Muscle of arm (tissue), 12 donors: ENCODE data around the gene CDH23. TPM values are rescaled to one million over a fixed set of nuclear protein-coding genes. Genes with fewer than 3 reads are reported as not detected.
A peak's percentile ranks its signal among the peaks of the same experiment; 100 is the strongest.

Experiments
- DNase-seq: peaks from one replicate; pipeline ENCODE4 v3.0.0-alpha.2; 2013
- polyA plus RNA-seq, 12 donors: library from polyadenylated mRNA; unstranded; fragments of 120-200 nt; gene quantifications; one replicate each; pipeline ENCODE4 v1.2.1, GENCODE V29; 2013; ENCODE audit not compliant: insufficient read length in 12 of 12

CDH23 gene
- polyA plus RNA-seq, 12 donors: 2.9 to 7.4 (median 4.3) TPM; not detected in 1

DNA sequence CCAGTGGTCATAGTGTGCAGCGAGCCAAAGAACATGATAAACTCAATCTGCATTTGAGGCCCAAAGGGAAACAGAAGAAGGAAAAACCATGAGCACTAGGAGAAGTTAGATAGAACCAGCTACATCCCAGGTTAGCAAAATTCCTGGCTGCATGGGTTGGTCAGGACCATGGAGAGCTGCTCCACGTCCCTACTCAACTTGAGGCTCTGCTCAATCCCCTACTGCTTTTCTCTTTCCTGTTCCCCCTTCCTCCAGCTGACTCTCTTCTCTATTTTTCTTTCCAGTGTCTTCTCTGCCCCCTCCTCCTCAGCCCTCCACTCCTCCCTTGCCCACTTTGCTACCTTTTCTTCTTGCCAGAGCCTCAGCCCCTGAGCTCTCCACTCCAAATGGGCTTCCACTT lies 398.5 kb downstream of the CDH23 start:
- peak; percentile 57 for DNase-seq

DNA sequence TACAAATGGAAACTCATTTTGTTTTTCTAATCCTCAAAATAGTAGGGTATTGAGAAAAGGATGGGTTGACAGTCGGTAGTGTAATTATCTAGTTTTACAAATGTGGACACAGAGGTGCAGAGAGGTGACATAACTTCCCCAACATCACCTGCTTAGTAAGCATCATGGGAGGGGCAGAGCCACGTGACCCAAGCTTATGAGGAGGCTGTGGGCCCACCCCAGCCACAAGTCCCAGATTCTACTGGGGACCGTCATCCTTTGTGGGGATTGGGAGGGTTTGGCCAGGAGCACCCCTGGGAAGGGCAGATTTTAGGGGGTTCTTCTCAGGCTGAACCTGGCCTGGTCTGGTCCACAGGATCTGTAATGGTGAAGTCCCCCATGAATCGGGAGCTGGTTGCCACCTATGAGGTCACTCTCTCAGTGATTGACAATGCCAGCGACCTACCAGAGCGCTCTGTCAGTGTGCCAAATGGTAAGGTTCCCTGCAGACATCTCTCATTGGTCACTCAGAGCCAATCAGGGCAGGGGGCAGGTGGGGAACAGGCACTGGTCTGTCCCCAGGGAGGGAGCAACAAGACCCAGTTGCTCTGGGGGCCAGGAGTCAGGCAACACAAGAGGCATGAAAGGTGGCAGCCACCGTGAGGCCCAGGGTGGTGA lies 400.2 kb downstream of the CDH23 start:
- DNase-seq: no peak

DNA sequence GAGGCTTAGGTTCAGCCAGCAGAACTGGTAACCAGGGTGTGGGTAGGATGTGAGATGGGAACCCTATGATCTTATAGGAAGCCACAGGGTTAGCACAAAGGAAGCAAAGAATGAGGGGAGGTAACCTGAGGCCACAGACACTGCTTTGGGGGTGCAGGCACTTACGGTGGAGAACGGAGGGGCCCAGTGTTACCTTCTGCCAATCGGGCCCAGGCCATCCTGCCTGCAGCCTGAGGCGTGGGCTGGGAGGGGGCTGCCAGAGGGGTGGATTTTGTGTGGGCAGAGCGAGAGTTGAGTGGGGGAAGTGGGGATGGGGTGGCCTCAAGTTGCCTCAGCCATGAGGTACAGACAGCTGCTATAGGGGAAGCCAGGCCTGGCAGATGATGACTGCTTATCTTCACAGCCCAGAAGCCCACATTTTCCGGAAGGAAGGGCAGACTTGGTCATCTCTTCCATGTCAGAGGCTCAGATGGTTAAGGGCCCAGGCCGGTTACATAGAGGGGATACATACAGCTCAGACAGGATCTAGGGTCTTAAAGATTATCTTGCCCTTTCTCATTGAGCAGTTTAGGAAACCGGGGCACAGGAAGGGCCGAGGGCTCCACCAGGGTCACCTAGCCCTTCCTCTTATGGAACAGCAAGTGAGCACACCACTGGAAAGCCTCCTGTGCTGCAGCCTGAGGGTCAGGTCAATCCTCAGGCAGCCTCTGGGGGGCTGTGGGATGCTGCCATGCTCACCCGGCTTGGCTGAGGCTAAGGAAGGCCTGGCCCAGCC lies 401.0 kb downstream of the CDH23 start:
- no peak for DNase-seq

DNA sequence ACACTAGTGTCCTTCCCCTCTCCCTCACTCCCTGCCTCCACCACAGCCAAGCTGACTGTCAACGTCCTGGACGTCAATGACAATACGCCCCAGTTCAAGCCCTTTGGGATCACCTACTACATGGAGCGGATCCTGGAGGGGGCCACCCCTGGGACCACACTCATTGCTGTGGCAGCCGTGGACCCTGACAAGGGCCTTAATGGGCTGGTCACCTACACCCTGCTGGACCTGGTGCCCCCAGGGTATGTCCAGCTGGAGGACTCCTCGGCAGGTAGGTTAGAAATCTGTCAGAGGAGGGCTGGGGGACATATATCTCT lies 401.5 kb downstream of the CDH23 start:
- DNase-seq: no peak

DNA sequence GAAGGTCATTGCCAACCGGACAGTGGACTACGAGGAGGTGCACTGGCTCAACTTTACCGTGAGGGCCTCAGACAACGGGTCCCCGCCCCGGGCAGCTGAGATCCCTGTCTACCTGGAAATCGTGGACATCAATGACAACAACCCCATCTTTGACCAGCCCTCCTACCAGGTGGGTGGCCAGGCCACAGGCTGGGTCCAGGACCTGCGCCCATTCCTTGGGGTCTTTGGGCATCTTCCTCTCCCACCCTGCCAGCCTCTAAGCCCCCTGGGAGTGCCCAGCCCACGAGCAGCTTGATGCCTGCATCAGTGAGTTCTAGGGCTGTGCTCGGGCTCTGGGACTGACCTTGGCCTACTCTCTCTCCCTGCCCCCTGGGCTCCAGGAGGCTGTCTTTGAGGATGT lies 402.4 kb downstream of the CDH23 start:
- DNase-seq: no peak

DNA sequence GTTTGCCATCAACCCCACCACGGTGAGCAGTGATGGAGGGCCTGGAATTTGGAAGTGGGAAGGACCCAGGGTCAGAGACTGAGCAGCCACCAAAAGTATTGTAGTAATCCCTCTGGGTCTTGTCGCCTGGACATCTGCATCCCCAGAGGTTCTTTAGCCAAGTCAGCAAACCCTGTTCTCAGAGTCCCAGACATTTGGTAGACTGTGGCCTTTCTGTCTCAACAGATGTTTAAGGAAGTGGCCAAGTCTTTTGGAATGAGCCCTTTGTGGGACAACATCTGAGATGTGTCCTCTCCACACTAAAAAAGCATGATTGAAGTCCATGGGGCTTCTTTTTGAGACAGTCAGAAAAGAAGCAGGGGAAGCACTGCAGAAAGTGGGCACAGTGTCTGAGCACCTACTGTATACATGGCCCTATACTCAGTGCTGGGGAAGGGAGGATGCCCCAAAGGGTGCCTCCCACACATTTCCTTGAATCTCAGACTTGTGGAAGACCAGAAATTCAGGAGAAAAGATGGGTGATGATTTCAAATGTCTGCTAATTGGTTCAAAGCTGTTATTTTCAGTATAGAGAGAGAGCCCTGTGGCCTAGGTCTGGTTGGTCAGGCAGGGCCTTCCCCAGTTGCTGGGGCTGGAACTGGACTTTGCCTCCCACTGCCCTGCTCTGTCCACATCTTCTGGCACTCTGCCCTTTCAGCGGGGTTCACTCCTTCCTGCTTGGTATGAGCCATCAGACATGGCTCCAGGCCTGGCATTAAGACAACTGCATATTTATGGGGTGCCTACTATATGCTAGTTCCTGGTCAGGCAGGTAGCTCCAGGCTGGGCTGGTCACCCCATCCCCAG lies 403.1 kb downstream of the CDH23 start:
- DNase-seq: no peak

DNA sequence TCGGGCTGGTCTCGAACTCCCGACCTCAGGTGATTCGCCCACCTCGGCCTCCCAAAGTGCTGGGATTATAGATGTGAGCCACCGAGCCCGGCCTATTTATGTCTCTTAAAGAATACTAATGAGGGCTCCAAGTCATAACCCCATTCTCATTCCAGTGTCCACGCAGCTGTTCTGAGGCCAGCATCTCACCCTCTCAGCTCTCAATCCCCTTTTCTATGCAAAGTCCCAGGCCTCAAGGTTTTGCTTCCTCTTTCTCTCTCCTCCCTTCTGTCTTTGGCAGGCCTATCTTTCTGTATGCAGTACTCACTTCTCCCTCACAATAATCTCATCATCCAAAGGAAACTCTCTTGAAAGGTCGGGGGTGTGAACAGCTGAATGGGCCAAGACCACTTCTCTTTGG lies 404.6 kb downstream of the CDH23 start:
- no peak for DNase-seq

DNA sequence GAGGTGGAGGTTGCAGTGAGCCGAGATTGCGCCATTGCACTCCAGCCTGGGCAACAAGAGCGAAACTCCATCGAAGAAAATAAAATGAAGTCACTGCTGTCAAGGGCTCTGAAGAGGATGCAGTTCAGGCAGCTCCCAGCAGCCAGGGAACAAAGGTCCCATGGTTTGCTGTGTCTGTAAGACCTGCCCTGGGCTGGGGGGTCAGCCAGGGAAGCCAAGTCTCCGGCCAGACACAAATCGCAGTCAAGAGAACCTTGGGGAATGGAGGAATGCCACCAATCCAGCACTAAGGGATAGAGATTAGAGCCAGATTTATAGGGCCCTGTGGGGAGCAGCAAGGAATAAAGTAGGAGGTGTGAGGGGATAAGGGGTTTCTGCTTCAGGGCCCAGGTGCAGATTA lies 405.5 kb downstream of the CDH23 start:
- DNase-seq: no peak

DNA sequence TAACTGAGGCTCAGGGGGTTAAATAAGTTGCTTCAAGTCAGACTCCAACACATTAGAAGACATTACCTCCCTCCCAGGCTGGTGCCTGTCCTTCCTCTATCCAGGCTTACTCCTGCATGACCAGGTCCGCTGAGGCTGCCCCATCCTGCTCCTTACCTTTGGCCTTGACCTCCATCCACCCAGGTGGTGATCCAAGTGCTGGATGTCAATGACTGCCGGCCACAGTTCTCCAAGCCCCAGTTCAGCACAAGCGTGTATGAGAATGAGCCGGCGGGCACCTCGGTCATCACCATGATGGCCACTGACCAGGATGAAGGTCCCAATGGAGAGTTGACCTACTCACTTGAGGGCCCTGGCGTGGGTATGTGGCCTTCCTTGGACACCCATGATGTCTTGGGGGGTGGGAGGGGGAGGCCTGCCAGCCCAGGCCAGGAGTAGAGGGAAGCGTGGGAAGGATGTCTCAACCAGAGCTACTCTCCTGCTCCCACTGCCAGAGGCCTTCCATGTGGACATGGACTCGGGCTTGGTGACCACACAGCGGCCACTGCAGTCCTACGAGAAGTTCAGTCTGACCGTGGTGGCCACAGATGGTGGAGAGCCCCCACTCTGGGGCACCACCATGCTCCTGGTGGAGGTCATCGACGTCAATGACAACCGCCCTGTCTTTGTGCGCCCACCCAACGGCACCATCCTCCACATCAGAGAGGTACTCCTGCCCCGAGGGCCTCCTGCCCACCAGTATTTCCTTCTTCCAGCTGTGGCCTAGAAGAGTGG lies 406.2 kb downstream of the CDH23 start:
- no peak for DNase-seq

DNA sequence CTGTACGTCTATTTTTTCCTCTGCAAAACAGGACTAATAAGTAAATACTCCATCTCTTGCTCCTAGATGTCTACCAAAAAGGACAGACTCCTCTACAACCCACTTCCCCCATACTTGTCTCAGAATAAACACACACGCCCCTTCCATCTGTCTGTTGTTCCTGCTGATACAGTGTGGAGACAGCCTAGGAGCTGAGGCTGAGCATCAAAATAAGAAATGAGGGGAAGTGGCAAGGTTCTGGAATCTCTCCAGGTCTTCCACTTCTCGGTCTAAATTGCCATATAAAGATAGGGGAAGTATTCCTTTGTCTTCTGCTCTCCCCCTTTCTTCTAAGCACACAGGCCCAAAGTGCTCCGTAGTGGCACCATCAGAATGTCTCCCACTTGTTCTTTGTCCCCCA lies 407.4 kb downstream of the CDH23 start:
- no peak for DNase-seq

DNA sequence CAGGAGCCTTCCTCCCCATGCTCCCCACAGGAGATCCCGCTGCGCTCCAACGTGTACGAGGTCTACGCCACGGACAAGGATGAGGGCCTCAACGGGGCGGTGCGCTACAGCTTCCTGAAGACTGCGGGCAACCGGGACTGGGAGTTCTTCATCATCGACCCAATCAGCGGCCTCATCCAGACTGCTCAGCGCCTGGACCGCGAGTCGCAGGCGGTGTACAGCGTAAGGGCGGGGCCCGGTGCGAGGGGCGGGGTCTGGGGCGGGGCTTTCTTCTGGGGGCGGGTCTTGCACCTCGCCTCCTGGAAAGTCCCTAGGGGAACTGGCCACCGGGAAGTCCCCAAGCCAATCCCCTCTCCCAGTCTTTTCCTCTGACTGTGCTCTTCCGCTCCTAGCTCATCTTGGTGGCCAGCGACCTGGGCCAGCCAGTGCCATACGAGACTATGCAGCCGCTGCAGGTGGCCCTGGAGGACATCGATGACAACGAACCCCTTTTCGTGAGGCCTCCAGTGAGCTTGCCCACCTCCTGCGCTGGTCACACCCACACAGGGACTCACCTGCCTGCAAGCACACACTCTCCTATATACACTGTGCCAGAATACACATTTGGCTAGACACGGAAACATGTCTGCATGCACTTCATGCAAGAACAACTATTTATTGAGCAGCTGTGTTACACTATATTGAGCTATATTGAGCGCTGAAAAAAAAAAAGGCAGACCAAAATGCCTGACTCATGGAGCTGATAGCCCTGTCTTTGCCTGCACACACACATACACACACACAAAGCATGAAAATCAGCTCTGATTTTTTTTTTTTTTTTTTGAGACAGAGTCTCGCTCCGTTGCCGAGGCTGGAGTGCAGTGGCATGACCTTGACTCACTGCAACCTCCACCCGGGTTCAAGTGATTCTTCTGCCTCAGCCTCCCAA lies 409.3 kb downstream of the CDH23 start:
- no peak for DNase-seq

DNA sequence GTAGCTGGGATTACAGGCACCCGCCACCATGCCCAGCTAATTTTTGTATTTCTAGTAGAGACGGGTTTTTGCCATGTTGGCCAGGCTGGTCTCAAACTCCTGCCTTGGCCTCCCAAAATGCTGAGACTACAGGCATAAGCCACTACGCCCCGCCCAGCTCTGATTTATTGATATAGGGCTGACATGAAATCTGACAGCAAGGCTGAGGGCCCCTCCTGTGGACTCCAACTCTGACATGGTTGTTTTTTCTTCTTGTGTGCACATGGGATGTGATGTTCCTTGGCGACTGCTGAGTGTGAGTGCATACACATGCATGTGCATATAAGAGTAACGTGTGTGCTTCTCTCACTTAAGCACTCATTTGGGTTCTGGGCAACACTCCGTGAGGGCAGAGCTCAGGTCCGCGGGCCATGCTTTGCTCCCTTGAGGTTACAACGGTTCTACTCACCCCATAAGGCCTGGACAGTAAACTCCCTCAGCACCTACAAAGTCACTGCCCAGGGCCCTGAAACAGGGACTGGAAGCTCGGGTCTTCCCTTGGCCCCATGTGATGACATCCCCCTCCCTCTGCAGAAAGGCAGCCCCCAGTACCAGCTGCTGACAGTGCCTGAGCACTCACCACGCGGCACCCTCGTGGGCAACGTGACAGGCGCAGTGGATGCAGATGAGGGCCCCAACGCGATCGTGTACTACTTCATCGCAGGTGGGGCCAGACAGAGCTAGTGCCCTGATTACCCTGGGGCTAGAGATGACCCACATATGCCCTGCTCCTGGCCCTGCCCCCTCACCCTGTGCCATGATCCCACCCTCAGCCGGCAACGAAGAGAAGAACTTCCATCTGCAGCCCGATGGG lies 410.2 kb downstream of the CDH23 start:
- no peak for DNase-seq

DNA sequence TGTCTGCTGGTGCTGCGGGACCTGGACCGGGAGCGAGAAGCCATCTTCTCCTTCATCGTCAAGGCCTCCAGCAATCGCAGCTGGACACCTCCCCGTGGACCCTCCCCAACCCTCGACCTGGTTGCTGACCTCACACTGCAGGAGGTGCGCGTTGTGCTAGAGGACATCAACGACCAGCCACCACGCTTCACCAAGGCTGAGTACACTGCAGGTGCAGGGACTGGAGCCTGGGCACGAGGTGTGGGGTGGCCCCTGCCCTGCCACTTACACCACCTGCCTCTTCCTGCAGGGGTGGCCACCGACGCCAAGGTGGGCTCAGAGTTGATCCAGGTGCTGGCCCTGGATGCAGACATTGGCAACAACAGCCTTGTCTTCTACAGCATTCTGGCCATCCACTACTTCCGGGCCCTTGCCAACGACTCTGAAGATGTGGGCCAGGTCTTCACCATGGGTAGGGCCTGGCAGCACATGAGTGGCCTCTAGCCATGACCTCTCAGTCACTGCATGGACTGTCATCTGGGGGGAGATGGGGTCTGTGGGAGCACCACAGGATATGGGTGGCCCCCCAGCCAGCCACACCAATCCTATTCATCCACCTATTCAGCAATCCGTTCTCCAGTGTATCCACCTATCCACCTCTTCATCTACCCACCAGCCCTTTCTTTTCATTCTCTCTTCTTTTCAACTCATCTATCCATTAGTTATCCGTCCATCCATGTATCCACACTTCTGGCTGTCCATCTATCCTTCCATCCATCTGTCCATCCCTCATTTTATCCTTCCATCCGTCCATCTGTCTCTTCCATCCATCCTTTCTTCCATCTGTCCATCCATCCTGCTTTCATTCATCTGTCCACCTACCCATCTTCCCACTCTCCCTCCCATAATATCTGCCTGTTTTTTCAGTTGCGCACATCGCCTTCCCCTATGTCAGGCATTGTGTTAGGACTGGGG lies 411.1 kb downstream of the CDH23 start:
- DNase-seq: no peak

DNA sequence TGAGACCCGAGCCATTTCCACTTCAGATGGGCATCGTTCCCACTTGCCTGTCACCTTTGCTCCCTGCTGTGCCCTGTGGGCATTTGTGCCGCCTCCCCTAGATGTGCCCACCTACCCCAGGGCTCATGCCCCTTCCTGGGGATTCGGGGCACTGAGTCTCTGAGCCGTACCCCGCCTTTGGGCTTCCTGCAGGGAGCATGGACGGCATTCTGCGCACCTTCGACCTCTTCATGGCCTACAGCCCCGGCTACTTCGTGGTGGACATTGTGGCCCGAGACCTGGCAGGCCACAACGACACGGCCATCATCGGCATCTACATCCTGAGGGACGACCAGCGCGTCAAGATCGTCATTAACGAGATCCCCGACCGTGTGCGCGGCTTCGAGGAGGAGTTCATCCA lies 412.9 kb downstream of the CDH23 start:
- no peak for DNase-seq

DNA sequence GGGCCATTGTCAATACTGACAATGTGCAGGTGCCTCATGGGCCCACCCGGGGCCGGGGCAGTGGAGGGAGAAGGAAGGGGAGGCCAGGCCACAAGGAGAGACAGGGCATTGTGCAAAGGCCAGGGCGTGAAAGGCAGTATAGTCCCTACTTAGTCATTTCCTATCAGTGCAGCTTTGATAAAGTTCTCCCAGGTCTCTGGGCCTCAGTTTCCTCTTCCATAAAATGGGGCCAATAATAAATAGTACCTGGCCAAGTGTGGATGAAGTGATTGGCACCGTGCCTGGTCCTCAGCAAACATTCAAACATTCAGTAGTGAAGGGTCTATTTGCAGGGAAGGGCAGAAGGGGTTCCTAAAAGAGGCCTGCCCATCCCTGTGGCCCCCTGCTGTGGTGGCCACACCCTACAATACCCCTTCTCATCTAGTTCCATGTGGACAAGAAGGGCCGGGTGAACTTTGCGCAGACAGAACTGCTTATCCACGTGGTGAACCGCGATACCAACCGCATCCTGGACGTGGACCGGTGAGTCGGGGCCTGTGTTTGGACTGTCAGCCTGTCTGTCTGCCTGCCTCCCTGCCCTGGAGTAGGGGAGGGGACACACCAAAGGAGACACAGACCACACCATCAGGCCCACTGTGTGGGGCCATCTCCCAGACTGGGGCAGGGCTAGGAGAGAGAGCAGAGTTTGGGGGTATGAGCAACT lies 413.5 kb downstream of the CDH23 start:
- DNase-seq: no peak

DNA sequence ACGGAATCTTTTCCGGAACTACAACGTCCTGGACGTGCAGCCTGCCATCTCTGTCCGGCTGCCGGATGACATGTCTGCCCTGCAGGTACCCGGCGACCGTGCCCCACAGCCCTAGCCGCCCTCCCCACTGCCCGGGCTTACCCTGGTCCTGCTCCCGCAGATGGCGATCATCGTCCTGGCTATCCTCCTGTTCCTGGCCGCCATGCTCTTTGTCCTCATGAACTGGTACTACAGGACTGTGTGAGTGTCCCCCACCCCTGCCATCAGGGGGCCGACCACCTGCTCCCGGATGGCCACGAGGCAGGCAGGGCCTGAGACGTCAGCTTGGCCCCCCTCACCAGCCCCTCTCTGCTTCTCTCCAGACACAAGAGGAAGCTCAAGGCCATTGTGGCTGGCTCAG lies 414.6 kb downstream of the CDH23 start:
- DNase-seq: no peak

DNA sequence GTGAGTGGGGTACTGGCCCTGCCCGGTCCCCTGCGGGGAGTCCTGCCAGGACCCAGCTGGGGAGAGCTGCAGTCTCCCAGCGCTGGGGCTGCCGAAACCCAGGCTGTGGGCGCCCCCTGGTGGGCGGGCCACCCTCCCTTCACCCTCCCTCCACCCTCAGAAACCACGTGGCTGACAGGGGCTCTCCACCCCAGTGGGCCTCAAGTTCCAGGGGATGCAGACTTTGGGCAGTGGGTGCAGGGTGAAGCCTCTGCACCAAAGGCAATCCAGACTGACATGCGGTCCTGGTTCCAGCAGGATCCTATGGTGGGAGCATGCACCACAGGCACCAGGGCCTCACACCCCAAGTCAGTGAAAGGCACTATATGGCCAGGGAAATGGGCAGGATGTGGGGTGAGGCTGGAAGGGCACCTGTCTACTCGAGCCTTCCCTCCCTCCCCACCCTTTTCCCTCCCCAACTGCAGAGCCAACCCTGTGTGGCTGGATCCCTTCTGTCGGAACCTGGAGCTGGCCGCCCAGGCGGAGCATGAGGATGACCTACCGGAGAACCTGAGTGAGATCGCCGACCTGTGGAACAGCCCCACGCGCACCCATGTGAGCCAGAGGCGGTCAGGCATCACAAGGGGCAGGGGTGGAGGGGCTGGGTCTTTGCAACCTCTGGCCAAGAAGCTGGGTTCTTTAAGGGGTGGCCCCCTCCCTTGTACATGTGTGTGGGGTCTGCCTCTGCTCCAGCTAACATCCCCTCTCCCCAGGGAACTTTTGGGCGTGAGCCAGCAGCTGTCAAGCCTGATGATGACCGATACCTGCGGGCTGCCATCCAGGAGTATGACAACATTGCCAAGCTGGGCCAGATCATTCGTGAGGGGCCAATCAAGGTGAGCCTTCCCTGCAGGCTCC lies 415.5 kb downstream of the CDH23 start:
- peak; percentile 57 for DNase-seq
